Endothelial cell (in vitro differentiated cells): ENCODE results near the gene FRMD8. TPM values are rescaled to one million over a fixed set of nuclear protein-coding genes. Genes with fewer than 3 reads are reported as not detected.

Experiments
- DNase-seq: peaks from one replicate; pipeline ENCODE4 v3.0.0; 2021; ENCODE audit warnings: low spot score
- H3K27ac Mint-ChIP-seq: one replicate; pipeline ENCODE4 v1.8.0; 2021; ENCODE audit warnings: mixed read lengths, inconsistent platforms; ENCODE audit not compliant: unreplicated experiment
- H3K27me3 Mint-ChIP-seq: one replicate; pipeline ENCODE4 v1.8.0; 2021; ENCODE audit warnings: mild to moderate bottlenecking, moderate library complexity, mixed read lengths, inconsistent platforms; ENCODE audit not compliant: unreplicated experiment
- H3K36me3 Mint-ChIP-seq: one replicate; pipeline ENCODE4 v1.8.0; 2021; ENCODE audit warnings: mild to moderate bottlenecking, low read depth, mixed read lengths, inconsistent platforms; ENCODE audit not compliant: unreplicated experiment
- H3K4me1 Mint-ChIP-seq: one replicate; pipeline ENCODE4 v1.8.0; 2021; ENCODE audit warnings: mild to moderate bottlenecking, mixed read lengths, inconsistent platforms; ENCODE audit not compliant: unreplicated experiment
- H3K4me3 Mint-ChIP-seq: one replicate; pipeline ENCODE4 v1.8.0; 2021; ENCODE audit warnings: mild to moderate bottlenecking, mixed read lengths, inconsistent platforms; ENCODE audit not compliant: unreplicated experiment
- H3K9me3 Mint-ChIP-seq: one replicate; pipeline ENCODE4 v1.8.0; 2021; ENCODE audit warnings: mixed read lengths, inconsistent platforms; ENCODE audit not compliant: unreplicated experiment
- CTCF ChIP-seq: fragments of 200-600 bp; sonication (generic); IDR thresholded peaks from one replicate; pipeline ENCODE4 v1.5.0; 2021; ENCODE audit warnings: antibody characterized with exemption; ENCODE audit not compliant: unreplicated experiment
- total RNA-seq: library from RNA; stranded (reverse); fragmentation: NEBNext Ultra II Directional; extraction: Animal tissue kit (Norgen Biotek cat#: 25700); gene quantifications from one replicate; pipeline ENCODE4 v1.2.1, GENCODE V29; 2021; ENCODE audit not compliant: unreplicated experiment

The FRMD8 gene
- total RNA-seq, 1 donor from 2014 or later, result 76.0 TPM

GRCh38 chr11:65438257-65439151 lies 52.1 kb downstream of the FRMD8 start:
- no peak overlapping the region for H3K27ac Mint-ChIP-seq
- H3K4me3 Mint-ChIP-seq, result no peak overlapping the region

GRCh38 chr11:65439331-65440181 lies 53.1 kb downstream of the FRMD8 start:
- H3K4me3 Mint-ChIP-seq, result no peak overlapping the region
- TF ChIP-seq CTCF, result no peak
- no peak for DNase-seq
- peaks cover 1% of the 10 kb centered on the region for H3K27me3 Mint-ChIP-seq
- no peak overlapping the region for H3K27ac Mint-ChIP-seq
- H3K4me1 Mint-ChIP-seq, result peaks cover 6% of the 10 kb centered on the region
- no peaks in the 10 kb centered on the region for H3K9me3 Mint-ChIP-seq
- peaks cover 26% of the 10 kb centered on the region for H3K36me3 Mint-ChIP-seq

More at GRCh38 chr11:65438257-65439151, 52.1 kb downstream of the FRMD8 start:
- no peaks in the 10 kb centered on the region for H3K9me3 Mint-ChIP-seq
- H3K27me3 Mint-ChIP-seq, result peaks cover 1% of the 10 kb centered on the region
- peaks cover 29% of the 10 kb centered on the region for H3K36me3 Mint-ChIP-seq
- peaks cover 6% of the 10 kb centered on the region for H3K4me1 Mint-ChIP-seq
- TF ChIP-seq CTCF, result no peak
- no peak for DNase-seq

- no peak for DNase-seq
- Mint-ChIP-seq H3K27me3 (peaks cover 2% of the 10 kb centered on the region), H3K4me1 (peaks cover 6% of the 10 kb centered on the region), H3K4me3 (peak overlapping the region; percentile 53), H3K27ac (no peak overlapping the region), H3K36me3 (peaks cover 13% of the 10 kb centered on the region), H3K9me3 (no peaks in the 10 kb centered on the region)
- no peak for TF ChIP-seq CTCF
Measured at GRCh38 chr11:65440831-65441499, 54.5 kb downstream of the FRMD8 start.

GRCh38 chr11:65442842-65443331 lies 56.5 kb downstream of the FRMD8 start:
- Mint-ChIP-seq H3K9me3 (no peaks in the 10 kb centered on the region), H3K36me3 (peaks cover 9% of the 10 kb centered on the region), H3K27me3 (peaks cover 2% of the 10 kb centered on the region), H3K4me1 (peaks cover 6% of the 10 kb centered on the region), H3K27ac (peak overlapping the region; percentile 49), H3K4me3 (no peak overlapping the region)
- no peak for TF ChIP-seq CTCF
- no peak for DNase-seq
